MM.1S (cell line): ENCODE data around the gene CASP10.

ENCODE experiments used
- DNase-seq: peaks from one replicate; pipeline ENCODE4 v3.0.0-alpha.2; 2015
- H2AFZ ChIP-seq: fragments of 300-600 bp; sonication (generic); 2 replicates; pipeline ENCODE4 v1.6.0; 2016; ENCODE audit warnings: antibody characterized with exemption, low read length
- H3F3A ChIP-seq: fragments of 300-600 bp; sonication (generic); 2 replicates; pipeline ENCODE4 v1.6.1; 2016; ENCODE audit warnings: mild to moderate bottlenecking, antibody characterized with exemption, low read length, moderate library complexity, mixed read lengths; ENCODE audit not compliant: insufficient read depth
- H3K27ac ChIP-seq: fragments of 300-600 bp; sonication (generic); 2 replicates; pipeline ENCODE4 v1.5.1; 2016; ENCODE audit warnings: mild to moderate bottlenecking, low read length
- H3K27me3 ChIP-seq: fragments of 300-600 bp; sonication (generic); replicated peaks from 2 replicates; pipeline ENCODE4 v1.6.0; 2016; ENCODE audit warnings: low read length; ENCODE audit not compliant: insufficient read depth
- H3K36me3 ChIP-seq: fragments of 300-600 bp; sonication (generic); replicated peaks from 2 replicates; pipeline ENCODE4 v1.6.1; 2016; ENCODE audit warnings: mild to moderate bottlenecking, low read length, mixed read lengths; ENCODE audit not compliant: insufficient read depth
- H3K4me1 ChIP-seq: fragments of 300-600 bp; sonication (generic); 2 replicates; pipeline ENCODE4 v1.6.1; 2016; ENCODE audit warnings: low read length, mixed read lengths
- H3K4me2 ChIP-seq: fragments of 300-600 bp; sonication (generic); 2 replicates; pipeline ENCODE4 v1.6.0; 2016; ENCODE audit warnings: low read depth, low read length
- H3K4me3 ChIP-seq: fragments of 300-600 bp; sonication (generic); 2 replicates; pipeline ENCODE4 v1.5.1; 2016; ENCODE audit warnings: low read length, mixed read lengths
- H3K79me2 ChIP-seq: fragments of 300-600 bp; sonication (generic); 2 replicates; pipeline ENCODE4 v1.6.1; 2016; ENCODE audit warnings: mixed run types, low read length, mixed read lengths
- H3K9ac ChIP-seq: fragments of 300-600 bp; sonication (generic); 2 replicates; pipeline ENCODE4 v1.6.1; 2016; ENCODE audit warnings: low read length, mixed read lengths
- H3K9me2 ChIP-seq: fragments of 300-600 bp; sonication (generic); replicated peaks from 2 replicates; pipeline ENCODE4 v1.6.1; 2016; ENCODE audit warnings: mild to moderate bottlenecking, low read length, mixed read lengths; ENCODE audit not compliant: insufficient read depth
- H3K9me3 ChIP-seq: fragments of 300-600 bp; sonication (generic); replicated peaks from 2 replicates; pipeline ENCODE4 v1.6.1; 2016; ENCODE audit warnings: mild to moderate bottlenecking, low read length, mixed read lengths; ENCODE audit not compliant: insufficient read depth
- H4K20me1 ChIP-seq: fragments of 300-600 bp; sonication (generic); 2 replicates; pipeline ENCODE4 v1.6.1; 2016; ENCODE audit warnings: mild to moderate bottlenecking, low read length, moderate library complexity, mixed read lengths; ENCODE audit not compliant: insufficient read depth
- EZH2 ChIP-seq: fragments of 300-600 bp; sonication (generic); optimal IDR thresholded peaks from 2 replicates; pipeline ENCODE3; 2017; ENCODE audit warnings: low read depth, mild to moderate bottlenecking, antibody characterized with exemption, low read length, mixed read lengths
- EZH2phosphoT487 ChIP-seq: fragments of 300-600 bp; sonication (generic); IDR thresholded peaks from 2 replicates; pipeline ENCODE4 v1.6.1; 2018; ENCODE audit warnings: antibody characterized with exemption, low read length
- TF ChIP-seq, protein P1 (sequence below): fragments of 300-600 bp; sonication (generic); IDR thresholded peaks from 2 replicates; pipeline ENCODE4 v1.5.1; 2016; ENCODE audit warnings: antibody characterized with exemption, low read length, mixed read lengths

The CASP10 gene

DNA sequence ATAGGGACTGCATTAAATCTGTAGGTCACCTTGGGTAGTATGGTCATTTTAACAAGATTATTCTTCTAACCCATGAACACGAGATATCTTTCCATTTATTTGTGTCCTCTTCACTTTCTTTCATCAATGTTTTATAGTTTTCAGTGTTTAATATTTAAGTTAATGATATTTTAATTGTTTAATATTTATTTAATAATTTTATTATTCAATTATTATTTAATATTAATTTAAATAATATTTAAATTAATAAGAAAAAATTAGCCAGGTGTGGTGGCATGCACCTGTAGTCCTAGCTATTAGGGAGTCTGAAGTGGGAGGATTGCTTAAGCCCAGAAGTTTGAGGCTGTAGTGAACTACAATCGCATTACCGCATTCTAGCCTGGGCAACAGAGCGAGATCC, 33.0 kb downstream of the CASP10 start:
- Histone ChIP-seq H3K4me1 (peaks cover 56% of the 10 kb centered on the region), H3K4me2 (peak overlapping the region; percentile 15; the same call in 1 of the 2 replicates), H3K9ac (no peak overlapping the region), H3K9me2 (no peaks in the 10 kb centered on the region), H2AFZ (no peak overlapping the region), H3K36me3 (peaks cover 6% of the 10 kb centered on the region; the same call in 1 of the 2 replicates), H3F3A (peaks cover 63% of the 10 kb centered on the region), H4K20me1 (no peaks in the 10 kb centered on the region), H3K27me3 (no peaks in the 10 kb centered on the region), H3K27ac (peak overlapping the region; percentile 52; the same call in 1 of the 2 replicates), H3K4me3 (no peak overlapping the region), H3K9me3 (no peaks in the 10 kb centered on the region), H3K79me2 (peaks cover 45% of the 10 kb centered on the region)
- TF ChIP-seq EZH2phosphoT487 = no peak
- TF ChIP-seq, protein P1, sequence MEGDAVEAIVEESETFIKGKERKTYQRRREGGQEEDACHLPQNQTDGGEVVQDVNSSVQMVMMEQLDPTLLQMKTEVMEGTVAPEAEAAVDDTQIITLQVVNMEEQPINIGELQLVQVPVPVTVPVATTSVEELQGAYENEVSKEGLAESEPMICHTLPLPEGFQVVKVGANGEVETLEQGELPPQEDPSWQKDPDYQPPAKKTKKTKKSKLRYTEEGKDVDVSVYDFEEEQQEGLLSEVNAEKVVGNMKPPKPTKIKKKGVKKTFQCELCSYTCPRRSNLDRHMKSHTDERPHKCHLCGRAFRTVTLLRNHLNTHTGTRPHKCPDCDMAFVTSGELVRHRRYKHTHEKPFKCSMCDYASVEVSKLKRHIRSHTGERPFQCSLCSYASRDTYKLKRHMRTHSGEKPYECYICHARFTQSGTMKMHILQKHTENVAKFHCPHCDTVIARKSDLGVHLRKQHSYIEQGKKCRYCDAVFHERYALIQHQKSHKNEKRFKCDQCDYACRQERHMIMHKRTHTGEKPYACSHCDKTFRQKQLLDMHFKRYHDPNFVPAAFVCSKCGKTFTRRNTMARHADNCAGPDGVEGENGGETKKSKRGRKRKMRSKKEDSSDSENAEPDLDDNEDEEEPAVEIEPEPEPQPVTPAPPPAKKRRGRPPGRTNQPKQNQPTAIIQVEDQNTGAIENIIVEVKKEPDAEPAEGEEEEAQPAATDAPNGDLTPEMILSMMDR = no peak
- no peak for TF ChIP-seq EZH2
- DNase-seq = no peak

DNA sequence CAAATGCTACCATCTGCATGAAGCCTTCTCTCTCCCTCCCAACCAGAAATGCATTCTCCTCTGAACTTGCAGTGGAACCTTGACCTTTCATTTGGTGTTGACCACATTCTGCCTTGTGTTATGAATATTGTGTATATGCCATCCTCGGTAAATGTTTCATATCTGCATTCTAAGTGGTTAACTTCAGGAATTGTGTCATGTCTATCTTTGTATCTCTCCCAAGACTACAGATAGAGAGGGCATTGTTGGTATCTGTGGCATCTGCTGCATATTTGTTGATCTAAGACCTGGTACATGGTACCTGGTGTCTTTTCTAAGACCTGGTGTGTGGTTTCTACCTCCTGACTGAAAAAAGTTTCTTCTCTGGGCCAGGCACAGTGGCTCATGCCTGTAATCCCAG, 34.0 kb downstream of the CASP10 start:
- TF ChIP-seq, protein P1 = no peak
- TF ChIP-seq EZH2phosphoT487 (no peak), EZH2 (no peak)
- no peaks in the 10 kb centered on the region for H4K20me1 ChIP-seq
- no peak overlapping the region for H3K9ac ChIP-seq
- H3F3A ChIP-seq = peaks cover 60% of the 10 kb centered on the region
- no peak overlapping the region for H2AFZ ChIP-seq
- H3K9me3 ChIP-seq = no peaks in the 10 kb centered on the region
- H3K4me1 ChIP-seq = peaks cover 57% of the 10 kb centered on the region
- H3K9me2 ChIP-seq = no peaks in the 10 kb centered on the region
- H3K27ac ChIP-seq = peak overlapping the region; percentile 52; the same call in 1 of the 2 replicates
- H3K4me3 ChIP-seq = no peak overlapping the region
- H3K36me3 ChIP-seq = peaks cover 6% of the 10 kb centered on the region; the same call in 1 of the 2 replicates
- no peaks in the 10 kb centered on the region for H3K27me3 ChIP-seq
- peak; percentile 26 for DNase-seq
- H3K4me2 ChIP-seq = peak overlapping the region; percentile 15; the same call in 1 of the 2 replicates
- H3K79me2 ChIP-seq = peaks cover 41% of the 10 kb centered on the region

DNA sequence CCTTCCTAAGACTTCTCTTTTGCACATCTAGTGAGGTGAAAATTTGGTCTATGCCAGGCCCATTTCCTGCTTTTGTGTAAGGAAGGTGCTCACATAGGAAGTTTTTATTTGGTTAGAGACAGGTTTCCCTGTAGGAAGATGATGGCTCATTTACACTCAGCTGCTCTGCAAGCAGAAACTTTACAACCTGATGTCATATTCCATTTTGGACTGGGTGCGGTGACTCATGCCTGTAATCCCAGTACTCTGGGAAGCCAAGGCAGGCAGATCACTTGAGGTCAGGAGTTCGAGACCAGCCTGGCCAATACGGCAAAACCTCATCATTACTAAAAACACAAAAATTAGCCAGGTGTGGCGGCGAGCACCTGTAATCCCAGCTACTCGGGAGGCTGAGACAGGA, 35.8 kb downstream of the CASP10 start:
- Histone ChIP-seq H3F3A (peaks cover 79% of the 10 kb centered on the region), H3K79me2 (peaks cover 46% of the 10 kb centered on the region), H3K4me1 (peaks cover 71% of the 10 kb centered on the region), H2AFZ (no peak overlapping the region), H3K4me3 (no peak overlapping the region), H3K9ac (no peak overlapping the region), H3K9me2 (no peaks in the 10 kb centered on the region), H3K9me3 (no peaks in the 10 kb centered on the region), H3K27ac (peak overlapping the region; percentile 93; the same call in 1 of the 2 replicates), H3K27me3 (no peaks in the 10 kb centered on the region), H3K4me2 (no peak overlapping the region), H3K36me3 (peaks cover 6% of the 10 kb centered on the region; the same call in 1 of the 2 replicates), H4K20me1 (no peaks in the 10 kb centered on the region)
- TF ChIP-seq, protein P1 = no peak
- no peak for TF ChIP-seq EZH2phosphoT487
- TF ChIP-seq EZH2 = no peak
- no peak for DNase-seq
